Pancreas (tissue), 10 donors: ENCODE data around the gene TRAPPC3L. TPM values are rescaled to one million over a fixed set of nuclear protein-coding genes. Genes with fewer than 3 reads are reported as not detected.

Experiments
- ATAC-seq, 4 donors: fragments of 200-7000 bp; cut with Tn5 transposase; one replicate each; pipeline versions ENCODE4 v1.8.0 to v1.9.1; 2020; ENCODE audit warnings: mild to moderate bottlenecking in 4 of 4, moderate library complexity in 4 of 4
- DNase-seq, 6 donors: peaks; one replicate each; pipeline ENCODE4 v3.0.0-alpha.2; 2020
- FAIRE-seq: peaks from 2 replicates; lab custom pipeline; 2012; peaks lifted over from hg19 to GRCh38; lab: Jason Lieb, UNC
- H3K27ac ChIP-seq, 4 donors: fragments of 200-600 bp; sonication (generic); 1 replicate in 3 of 4; 2 replicates in 1 of 4; pipeline versions ENCODE4 v1.5.0 to v1.8.0; 2020
- H3K27me3 ChIP-seq, 4 donors: fragments of 200-600 bp; one replicate each; pipeline ENCODE4 v1.8.0; 2021
- H3K36me3 ChIP-seq, 3 donors: fragments of 200-600 bp; sonication (generic) in 1 of 3; one replicate each; pipeline versions ENCODE4 v1.5.0 to v1.8.0; 2020 to 2021
- H3K4me1 ChIP-seq, 3 donors: fragments of 200-600 bp; one replicate each; pipeline ENCODE4 v1.8.0; 2021
- H3K4me3 ChIP-seq, 4 donors: fragments of 200-600 bp; sonication (generic) in 2 of 4; one replicate each; pipeline versions ENCODE4 v1.5.0 to v1.8.0; 2020 to 2021
- H3K9me3 ChIP-seq, 4 donors: fragments of 200-600 bp; one replicate each; pipeline ENCODE4 v1.8.0; 2021
- WGBS, 2 donors: extraction: QIAGEN DNeasy Blood & Tissue Kit; methylation state at CpG; one replicate each; pipeline ENCODE4 v1.1.7; 2013; 5-methylcytosine and 5-hydroxymethylcytosine counted together
- intact Hi-C, 3 donors: fragments of 100-400 bp; cut with DNase I; formaldehyde crosslinking; loops; one replicate each; pipeline versions ENCODE4 v1.11.1 to v1.14.2; 2022
- polyA plus RNA-seq, 2 donors: library from polyadenylated mRNA; stranded (reverse); fragments of 200-250 nt; gene quantifications; one replicate each; pipeline ENCODE4 v1.2.3, GENCODE V29; 2013
- total RNA-seq, 6 donors: library from RNA; stranded (reverse); fragmentation: NEBNext Ultra II Directional in 4 of 6; extraction: Animal tissue kit (Norgen Biotek cat#: 25700) in 4 of 6; gene quantifications; one replicate each; pipeline versions ENCODE4 v1.2.1 to v1.2.4, GENCODE V29; 2021 to 2023
- TF ChIP-seq, protein P1 (sequence below), 4 donors: fragments of 200-600 bp; sonication (generic) in 3 of 4; IDR thresholded peaks; one replicate each; pipeline versions ENCODE4 v1.5.0 to v1.8.0; 2021; ENCODE audit warnings: antibody characterized with exemption in 4 of 4
- donor health status: healthy with polysubstance abuse.
- donor health status: DM: no; HTN: no; CAD: no; lungs with moderate emphysema.
- donor health status: DM: no; HTN: no; CAD: no.
- donor health status: control.
- donor health status: control.
- donor health status: Bipolar disorder and iron deficiency.
- donor health status: DM: yes; HTN: yes; CAD: no.
- donor health status: DM: no; HTN: no; CAD: no.
- donor health status: DM: no; HTN: no; CAD: no.
- donor health status: DM: yes; HTN: yes; CAD: no.

Gene TRAPPC3L
- total and polyA plus RNA-seq, 8 donors = 0.12 TPM; not detected in 7

DNA sequence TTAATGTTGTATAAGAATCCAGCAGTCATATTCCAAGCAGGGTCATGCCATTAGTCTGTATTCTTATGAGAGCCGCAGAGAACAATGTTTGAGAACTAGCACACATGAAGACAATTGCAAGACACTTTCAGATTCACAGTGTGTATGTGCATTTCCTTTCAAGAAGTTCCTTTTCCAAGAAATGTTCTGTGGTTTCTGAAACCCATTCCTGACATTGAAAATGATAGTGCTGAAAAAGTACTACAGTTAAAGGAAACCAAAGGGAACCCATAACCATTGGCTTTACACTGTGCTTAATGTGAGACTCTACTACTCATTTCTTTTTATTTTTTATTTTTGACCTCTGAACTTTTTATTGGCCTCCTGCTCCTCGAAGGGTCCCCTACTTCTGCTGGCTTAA is 88.6 kb downstream of the TRAPPC3L start:
- FAIRE-seq (no peak), DNase-seq (no peak), ATAC-seq (peak in 1 of 4 donors; percentile 26)
- intact Hi-C loops = no loop called here
- TF ChIP-seq, protein P1, sequence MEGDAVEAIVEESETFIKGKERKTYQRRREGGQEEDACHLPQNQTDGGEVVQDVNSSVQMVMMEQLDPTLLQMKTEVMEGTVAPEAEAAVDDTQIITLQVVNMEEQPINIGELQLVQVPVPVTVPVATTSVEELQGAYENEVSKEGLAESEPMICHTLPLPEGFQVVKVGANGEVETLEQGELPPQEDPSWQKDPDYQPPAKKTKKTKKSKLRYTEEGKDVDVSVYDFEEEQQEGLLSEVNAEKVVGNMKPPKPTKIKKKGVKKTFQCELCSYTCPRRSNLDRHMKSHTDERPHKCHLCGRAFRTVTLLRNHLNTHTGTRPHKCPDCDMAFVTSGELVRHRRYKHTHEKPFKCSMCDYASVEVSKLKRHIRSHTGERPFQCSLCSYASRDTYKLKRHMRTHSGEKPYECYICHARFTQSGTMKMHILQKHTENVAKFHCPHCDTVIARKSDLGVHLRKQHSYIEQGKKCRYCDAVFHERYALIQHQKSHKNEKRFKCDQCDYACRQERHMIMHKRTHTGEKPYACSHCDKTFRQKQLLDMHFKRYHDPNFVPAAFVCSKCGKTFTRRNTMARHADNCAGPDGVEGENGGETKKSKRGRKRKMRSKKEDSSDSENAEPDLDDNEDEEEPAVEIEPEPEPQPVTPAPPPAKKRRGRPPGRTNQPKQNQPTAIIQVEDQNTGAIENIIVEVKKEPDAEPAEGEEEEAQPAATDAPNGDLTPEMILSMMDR (IDR thresholded peaks at IDR 0.05) = no peak
- peaks cover 0 to 3% (median 0%) of the 10 kb centered on the region in 3 donors for H3K4me1 ChIP-seq
- no peak overlapping the region for H3K4me3 ChIP-seq
- H3K27ac ChIP-seq = no peak overlapping the region
- H3K36me3 ChIP-seq = no peaks in the 10 kb centered on the region
- H3K27me3 ChIP-seq = no peaks in the 10 kb centered on the region
- H3K9me3 ChIP-seq = no peaks in the 10 kb centered on the region
- 71 to 84% methylated on average over 2 of the region's 2 CpGs for WGBS, 2 donors

DNA sequence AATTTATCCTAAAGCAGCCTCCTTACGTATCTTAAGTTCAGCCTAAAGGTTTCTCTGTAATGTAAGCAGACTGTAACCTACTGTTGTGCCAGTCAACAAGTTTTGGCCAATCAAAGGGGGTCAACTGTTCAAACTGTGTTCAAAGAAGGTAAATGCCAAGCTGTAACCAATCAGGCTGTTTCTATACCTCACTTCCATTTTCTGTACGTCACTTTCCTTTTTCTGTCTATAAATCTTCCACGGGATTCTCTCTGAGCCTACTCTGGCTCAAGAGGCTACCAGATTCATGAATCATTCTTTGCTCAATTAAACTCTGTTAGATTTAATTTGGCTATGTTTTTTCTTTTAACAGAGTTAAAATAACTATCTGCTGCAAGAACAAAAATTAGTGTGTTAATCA is 89.4 kb downstream of the TRAPPC3L start:
- Histone ChIP-seq H3K36me3 (no peaks in the 10 kb centered on the region), H3K27ac (no peak overlapping the region), H3K4me1 (peaks cover 0 to 11% (median 1%) of the 10 kb centered on the region in 3 donors), H3K4me3 (no peak overlapping the region), H3K9me3 (no peaks in the 10 kb centered on the region), H3K27me3 (no peaks in the 10 kb centered on the region)
- DNase-seq (no peak), FAIRE-seq (no peak), ATAC-seq (no peak)
- intact Hi-C loops = no loop called here
- 87 to 91% methylated on average over 3 of the region's 3 CpGs for WGBS, 2 donors
- TF ChIP-seq, protein P1 (IDR thresholded peaks at IDR 0.05) = no peak

DNA sequence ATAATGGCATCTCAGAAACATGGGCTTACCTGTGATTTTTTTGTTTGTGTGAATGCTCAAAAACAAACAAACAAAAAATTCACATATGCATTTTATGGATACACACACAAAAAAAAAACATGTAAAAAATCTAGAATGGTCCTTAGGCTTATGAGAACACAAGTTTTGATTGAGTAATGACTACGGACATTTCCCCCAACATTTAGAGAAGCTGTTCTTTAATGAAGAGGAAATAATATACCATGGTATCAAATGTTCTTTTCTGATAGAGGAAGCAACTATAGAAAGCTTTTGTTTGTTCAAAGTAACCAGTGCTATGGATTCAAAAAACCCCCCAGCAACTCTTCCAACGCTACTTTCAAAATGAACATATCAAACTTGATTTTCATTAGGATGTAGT is 93.0 kb downstream of the TRAPPC3L start:
- DNase-seq = no peak
- no peak for FAIRE-seq
- Histone ChIP-seq H3K27me3 (no peaks in the 10 kb centered on the region), H3K36me3 (no peaks in the 10 kb centered on the region), H3K4me3 (no peak overlapping the region), H3K4me1 (peaks cover 0 to 14% (median 8%) of the 10 kb centered on the region in 3 donors), H3K9me3 (no peaks in the 10 kb centered on the region), H3K27ac (no peak overlapping the region)
- ATAC-seq = no peak
- TF ChIP-seq, protein P1 (IDR thresholded peaks at IDR 0.05) = no peak
- intact Hi-C loops = no loop called here
- WGBS, 2 donors = 91 to 93% methylated on average over 2 of the region's 2 CpGs

DNA sequence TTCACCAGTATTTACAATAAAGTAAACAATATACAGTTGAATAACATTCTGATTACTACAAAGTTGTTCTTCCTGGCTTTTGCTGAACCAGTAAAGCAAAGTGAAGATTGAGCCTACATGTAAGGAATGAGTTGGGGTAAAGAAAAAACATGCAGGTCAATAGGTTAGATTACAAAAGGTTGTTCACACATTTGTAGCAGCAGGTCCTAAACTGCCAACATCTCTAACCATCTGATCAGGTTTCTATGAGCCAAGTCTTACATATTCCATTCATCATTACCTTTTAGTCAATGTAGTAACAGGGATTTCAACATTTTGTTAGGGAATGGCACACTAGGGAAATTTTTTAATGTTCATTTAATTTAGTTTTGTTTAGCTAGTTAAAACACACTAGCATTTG is 93.6 kb downstream of the TRAPPC3L start:
- no peak overlapping the region for H3K27ac ChIP-seq
- H3K9me3 ChIP-seq = no peaks in the 10 kb centered on the region
- DNase-seq (no peak), ATAC-seq (no peak), FAIRE-seq (no peak)
- no peak overlapping the region for H3K4me3 ChIP-seq
- TF ChIP-seq, protein P1 (IDR thresholded peaks at IDR 0.05) = no peak
- H3K4me1 ChIP-seq = peaks cover 0 to 14% (median 9%) of the 10 kb centered on the region in 3 donors
- H3K36me3 ChIP-seq = no peaks in the 10 kb centered on the region
- no peaks in the 10 kb centered on the region for H3K27me3 ChIP-seq
- intact Hi-C loops = no loop called here

DNA sequence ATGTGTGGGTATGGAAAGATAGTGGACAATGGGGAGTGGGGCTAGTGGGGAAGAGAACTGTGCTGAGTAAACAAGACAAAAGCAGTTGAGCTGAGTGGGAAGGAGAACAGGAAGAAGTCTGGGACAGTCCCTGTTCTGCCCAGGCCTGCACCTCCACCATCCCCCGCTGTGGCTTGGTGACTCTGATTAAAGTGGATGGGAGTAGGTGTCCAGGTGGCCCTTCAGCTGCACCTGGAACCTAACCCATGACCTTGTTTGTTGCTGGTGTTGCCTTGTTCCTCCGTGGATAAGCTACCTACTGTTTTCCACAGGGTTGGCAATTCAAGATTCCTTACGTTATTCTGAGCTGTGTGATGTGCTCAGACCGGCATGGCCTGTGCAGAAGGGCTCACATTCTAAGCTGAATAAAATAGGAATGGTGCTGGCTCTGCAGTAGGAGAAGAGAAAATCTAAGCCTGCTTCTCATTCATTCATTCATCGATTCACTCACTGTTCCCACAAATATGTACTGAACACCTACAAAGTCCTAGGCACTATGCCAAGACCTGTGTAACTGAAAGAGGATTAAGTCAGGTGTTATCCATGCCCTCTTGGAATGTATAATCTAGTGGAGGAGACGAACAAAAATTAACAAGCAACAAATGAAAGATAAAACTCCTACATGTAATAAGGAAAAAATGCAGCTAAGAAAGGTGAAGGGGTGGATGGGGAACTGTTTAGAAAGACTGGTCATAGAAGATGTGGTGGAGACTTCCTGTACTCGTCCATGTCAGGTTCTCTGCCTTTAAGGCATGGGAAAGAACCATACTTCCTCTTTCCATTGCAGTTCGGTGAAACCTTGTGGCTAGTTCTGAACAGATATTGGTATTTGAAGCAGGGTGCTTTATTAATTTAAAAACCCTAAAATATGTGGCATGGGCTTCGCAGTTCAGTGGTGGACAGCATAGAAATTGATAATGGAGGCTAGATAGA is 94.4 kb downstream of the TRAPPC3L start:
- H3K4me3 ChIP-seq = no peak overlapping the region
- TF ChIP-seq, protein P1 (IDR thresholded peaks at IDR 0.05) = no peak
- no peaks in the 10 kb centered on the region for H3K9me3 ChIP-seq
- DNase-seq = peak in 3 of 6 donors; percentile 24 to 27 (median 26)
- WGBS, 2 donors = 50 to 62% methylated on average over 9 of the region's 9 CpGs
- no peaks in the 10 kb centered on the region for H3K36me3 ChIP-seq
- ATAC-seq = peak; percentile 63 to 86 (median 69)
- no peak overlapping the region for H3K27ac ChIP-seq
- no peak for FAIRE-seq
- H3K4me1 ChIP-seq = peaks cover 0 to 14% (median 11%) of the 10 kb centered on the region in 3 donors
- H3K27me3 ChIP-seq = no peaks in the 10 kb centered on the region
- intact Hi-C loops = no loop called here
